ENCODE data around the gene PNLIP.

GRCh38 chr10:116540814-116541213, 4.9 kb upstream of the PNLIP start:
- TF ChIP-seq, protein P1, sequence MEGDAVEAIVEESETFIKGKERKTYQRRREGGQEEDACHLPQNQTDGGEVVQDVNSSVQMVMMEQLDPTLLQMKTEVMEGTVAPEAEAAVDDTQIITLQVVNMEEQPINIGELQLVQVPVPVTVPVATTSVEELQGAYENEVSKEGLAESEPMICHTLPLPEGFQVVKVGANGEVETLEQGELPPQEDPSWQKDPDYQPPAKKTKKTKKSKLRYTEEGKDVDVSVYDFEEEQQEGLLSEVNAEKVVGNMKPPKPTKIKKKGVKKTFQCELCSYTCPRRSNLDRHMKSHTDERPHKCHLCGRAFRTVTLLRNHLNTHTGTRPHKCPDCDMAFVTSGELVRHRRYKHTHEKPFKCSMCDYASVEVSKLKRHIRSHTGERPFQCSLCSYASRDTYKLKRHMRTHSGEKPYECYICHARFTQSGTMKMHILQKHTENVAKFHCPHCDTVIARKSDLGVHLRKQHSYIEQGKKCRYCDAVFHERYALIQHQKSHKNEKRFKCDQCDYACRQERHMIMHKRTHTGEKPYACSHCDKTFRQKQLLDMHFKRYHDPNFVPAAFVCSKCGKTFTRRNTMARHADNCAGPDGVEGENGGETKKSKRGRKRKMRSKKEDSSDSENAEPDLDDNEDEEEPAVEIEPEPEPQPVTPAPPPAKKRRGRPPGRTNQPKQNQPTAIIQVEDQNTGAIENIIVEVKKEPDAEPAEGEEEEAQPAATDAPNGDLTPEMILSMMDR (IDR thresholded peaks at IDR 0.05 in 4 of 5, conservative IDR thresholded peaks at IDR 0.05 in 1 of 5) = no peak
- no peak for TF ChIP-seq POLR2A (IDR thresholded peaks at IDR 0.05)
